PC-3 (cell line): ENCODE measurements around the gene MSMO1. TPM values are rescaled to one million over a fixed set of nuclear protein-coding genes. Genes with fewer than 3 reads are reported as not detected.
"Not testable (repeated sequence)": the region's sequence is repeated elsewhere in the genome, so short reads cannot be mapped to it uniquely, and the experiment has no call there.

Experiments used
- ATAC-seq: fragments of 200-7000 bp; cut with Tn5 transposase; 2 replicates; pipeline ENCODE4 v1.9.1; 2020; ENCODE audit warnings: mild to moderate bottlenecking, moderate library complexity
- Bru-seq: library from RNA; stranded (reverse); fragments of 400-500 nt; gene quantifications from one replicate; lab custom pipeline; 2021; lab: Mats Ljungman, UMichigan
- BruChase-seq, 2 experiments: library from RNA; stranded (reverse); fragments of 400-500 nt; gene quantifications; one replicate each; lab custom pipeline; 2021; lab: Mats Ljungman, UMichigan
- BruUV-seq: library from RNA; stranded (reverse); fragments of 400-500 nt; replicated peaks from 2 replicates; lab custom pipeline; 2021; lab: Mats Ljungman, UMichigan
- CTCF ChIA-PET: fragments of 300-600 bp; sonication (Branson Sonifier 250); formaldehyde crosslinking; loops from one replicate; lab custom pipeline; 2022; ENCODE audit warnings: antibody characterized with exemption; lab: Charles Lee
- POLR2A ChIA-PET: fragments of 300-600 bp; sonication (Branson Sonifier 250); formaldehyde crosslinking; loops from one replicate; lab custom pipeline; 2022; ENCODE audit warnings: antibody characterized with exemption; ENCODE audit not compliant: unreplicated experiment; lab: Charles Lee
- DNase-seq: peaks from one replicate; pipeline ENCODE4 v3.0.0-alpha.2; 2015
- H2AFZ ChIP-seq: fragments of 300-600 bp; sonication (generic); 2 replicates; pipeline ENCODE4 v1.6.0; 2016; ENCODE audit warnings: antibody characterized with exemption, low read length
- H3F3A ChIP-seq: fragments of 300-600 bp; sonication (generic); one replicate; pipeline ENCODE4 v1.6.0; 2017; ENCODE audit warnings: antibody characterized with exemption, low read length, control low read depth, mild to moderate bottlenecking; ENCODE audit not compliant: unreplicated experiment
- H3K27ac ChIP-seq: fragments of 300-600 bp; sonication (generic); 2 replicates; pipeline ENCODE4 v1.5.1; 2016; ENCODE audit warnings: mild to moderate bottlenecking, low read length
- H3K27me3 ChIP-seq: fragments of 300-600 bp; sonication (generic); 2 replicates; pipeline ENCODE4 v1.6.1; 2016; ENCODE audit warnings: low read length, mixed read lengths
- H3K36me3 ChIP-seq: fragments of 300-600 bp; sonication (generic); 2 replicates; pipeline ENCODE4 v1.6.1; 2016; ENCODE audit warnings: low read depth, mixed run types, low read length, mixed read lengths
- H3K4me1 ChIP-seq: fragments of 300-600 bp; sonication (generic); 2 replicates; pipeline ENCODE4 v1.5.1; 2016; ENCODE audit warnings: low read length; ENCODE audit not compliant: insufficient read depth
- H3K4me2 ChIP-seq: fragments of 300-600 bp; sonication (generic); 2 replicates; pipeline ENCODE4 v1.6.0; 2016; ENCODE audit warnings: low read length
- H3K4me3 ChIP-seq: fragments of 300-600 bp; sonication (generic); 2 replicates; pipeline ENCODE4 v1.5.1; 2016; ENCODE audit warnings: mild to moderate bottlenecking, low read length, mixed read lengths
- H3K79me2 ChIP-seq: fragments of 300-600 bp; sonication (generic); 2 replicates; pipeline ENCODE4 v1.6.1; 2017; ENCODE audit warnings: low read length, mixed read lengths
- H3K9ac ChIP-seq: fragments of 300-600 bp; sonication (generic); 2 replicates; pipeline ENCODE4 v1.6.0; 2016; ENCODE audit warnings: mild to moderate bottlenecking, low read length
- H3K9me2 ChIP-seq: fragments of 300-600 bp; sonication (generic); replicated peaks from 2 replicates; pipeline ENCODE4 v1.6.1; 2016; ENCODE audit warnings: mixed run types, low read length, mixed read lengths
- H3K9me3 ChIP-seq: fragments of 300-600 bp; sonication (generic); 2 replicates; pipeline ENCODE4 v1.6.1; 2016; ENCODE audit warnings: low read length, mixed read lengths
- H4K20me1 ChIP-seq: fragments of 300-600 bp; sonication (generic); 2 replicates; pipeline ENCODE4 v1.6.1; 2016; ENCODE audit warnings: low read length, mixed read lengths
- CTCF ChIP-seq: fragments of 300-600 bp; sonication (generic); conservative IDR thresholded peaks from 2 replicates; pipeline ENCODE4 v1.5.1; 2017; ENCODE audit warnings: antibody characterized with exemption, low read depth, mild to moderate bottlenecking, low read length
- EZH2 ChIP-seq: fragments of 300-600 bp; sonication (generic); IDR thresholded peaks from one replicate; pipeline ENCODE4 v1.6.1; 2017; ENCODE audit warnings: antibody characterized with exemption, mild to moderate bottlenecking, low read length; ENCODE audit not compliant: unreplicated experiment
- EZH2phosphoT487 ChIP-seq: fragments of 300-600 bp; sonication (generic); IDR thresholded peaks from 2 replicates; pipeline ENCODE4 v1.6.1; 2018; ENCODE audit warnings: mild to moderate bottlenecking, antibody characterized with exemption, low read length, borderline replicate concordance
- intact Hi-C: fragments of 100-400 bp; cut with micrococcal nuclease; formaldehyde crosslinking; loops from 2 replicates; pipeline ENCODE4 v1.9.0; 2023
- long read RNA-seq: library from polyadenylated mRNA; unstranded; transcript quantifications from one replicate; pipeline ENCODE4 v2.0.0, GENCODE V29; 2021; ENCODE audit not compliant: unreplicated experiment
- total RNA-seq: library from RNA; depleted of rRNA; stranded (reverse); fragments of >200 nt; gene quantifications from 2 replicates; pipeline ENCODE4 v1.2.3, GENCODE V29; 2014; rRNA removed

Gene MSMO1
- total RNA-seq (30.5 and 37.6 TPM in 2 replicates), Bru-seq, nascent RNA (percentile 77 among the genes with signal in this experiment), BruChase-seq, experiment 1, labeled RNA remaining after a 6-hour chase (percentile 92 among the genes with signal in this experiment), BruChase-seq, experiment 2, labeled RNA remaining after a 2-hour chase (percentile 81 among the genes with signal in this experiment)
- long read RNA-seq, transcript MSMO1-201 (6 exons, 2,269 nt) = major isoform, 112 of 130 reads
- long read RNA-seq, partial matches to known transcripts = 4 of 130 reads
- long read RNA-seq, other reads (novel, unspliced or antisense) = 12 of 130 reads

GRCh38 chr4:165327211-165328100 lies at the start of gene MSMO1:
Gene MSMO1 (plus strand): TSS chr4:165327669. CDS start chr4:165333371, 5,702 bp downstream.
- Histone ChIP-seq H3F3A (no peaks in the 10 kb centered on the region), H2AFZ (peak within 1 kb of the TSS; percentile 95), H3K27ac (peak within 1 kb of the TSS; percentile 73), H4K20me1 (0 out of 2 replicates have a peak, but pooled peaks cover 9% of the 10 kb centered on the region), H3K4me2 (peak within 1 kb of the TSS; percentile 98), H3K9me2 (no peaks in the 10 kb centered on the region), H3K4me3 (peak within 1 kb of the TSS; percentile 96), H3K9me3 (no peaks in the 10 kb centered on the region), H3K27me3 (no peaks in the 10 kb centered on the region), H3K4me1 (peaks cover 17% of the 10 kb centered on the region), H3K9ac (peak within 1 kb of the TSS; percentile 85), H3K36me3 (peaks cover 6% of the 10 kb centered on the region; the same call in 1 of the 2 replicates), H3K79me2 (peaks cover 49% of the 10 kb centered on the region)
- ChIA-PET CTCF (interaction anchor here (1.4 to 1.6 kb wide), 2 partner anchors 196 to 215 kb away, joined by 5 to 6 read pairs; partner anchors contain the start of gene TMEM192), POLR2A (interaction anchor here (0.5 to 0.6 kb wide), 2 partner anchors 15 to 89 kb away, joined by 3 to 12 read pairs; no protein-coding TSS in a partner anchor)
- ATAC-seq (peak; percentile 97), DNase-seq (peak; percentile 98)
- intact Hi-C loops = loop anchor here (1.0 to 5.0 kb wide), 3 partner anchors 117 to 215 kb away; partner anchors contain the start of gene TMEM192
- TSS peak; percentile 45 for BruUV-seq
- TF ChIP-seq EZH2 = no peak
- no peak for TF ChIP-seq EZH2phosphoT487
- TF ChIP-seq CTCF = no peak

DNA sequence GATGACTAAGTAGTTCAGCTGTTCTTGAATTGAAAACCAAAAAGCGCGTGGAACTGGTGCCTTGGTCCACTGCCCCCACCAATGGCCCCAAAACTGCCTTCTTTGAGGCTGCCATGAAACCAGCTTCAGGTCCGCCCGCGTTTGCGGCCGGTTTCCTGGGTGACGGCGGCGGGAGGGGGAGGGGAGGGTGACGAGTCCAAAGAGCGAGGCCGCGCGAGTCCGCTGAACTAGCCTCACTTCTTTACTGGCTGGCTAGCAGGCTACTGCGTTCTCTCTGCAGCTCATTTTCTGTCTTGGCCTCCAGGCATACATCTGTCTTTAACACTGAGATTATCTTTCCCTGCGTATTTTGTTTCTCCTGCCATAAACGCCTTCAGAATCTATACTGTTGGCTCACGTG lies 47.9 kb upstream of the MSMO1 start:
- CTCF ChIA-PET, H3K27ac ChIP-seq, H3K4me2 ChIP-seq, POLR2A ChIA-PET, H3K9me2 ChIP-seq, intact Hi-C loops, H3K36me3 ChIP-seq, H3K27me3 ChIP-seq, H3K9me3 ChIP-seq, H2AFZ ChIP-seq, BruUV-seq, H3K79me2 ChIP-seq, ATAC-seq, H3K4me3 ChIP-seq, DNase-seq, H3K4me1 ChIP-seq, H3K9ac ChIP-seq, H3F3A ChIP-seq, H4K20me1 ChIP-seq: not testable (repeated sequence)

- H2AFZ ChIP-seq, H3K79me2 ChIP-seq, CTCF ChIA-PET, H4K20me1 ChIP-seq, BruUV-seq, DNase-seq, H3K9me3 ChIP-seq, H3F3A ChIP-seq, ATAC-seq, H3K36me3 ChIP-seq, H3K4me2 ChIP-seq, H3K9me2 ChIP-seq, H3K9ac ChIP-seq, H3K4me3 ChIP-seq, POLR2A ChIA-PET, H3K27me3 ChIP-seq, H3K27ac ChIP-seq: not testable (repeated sequence)
- H3K4me1 ChIP-seq = peaks cover 13% of the 10 kb centered on the region
- intact Hi-C loops = loop anchor here (10.0 kb wide), 1 partner anchor 150 kb away; no protein-coding TSS in a partner anchor
Measured at GRCh38 chr4:165284697-165285096, 42.8 kb upstream of the MSMO1 start.

GRCh38 chr4:165286619-165287340 lies 40.7 kb upstream of the MSMO1 start:
- H3K4me2 ChIP-seq, H2AFZ ChIP-seq, DNase-seq, H3F3A ChIP-seq, H3K9me3 ChIP-seq, H3K36me3 ChIP-seq, ATAC-seq, POLR2A ChIA-PET, H3K27me3 ChIP-seq, BruUV-seq, H3K9ac ChIP-seq, H3K27ac ChIP-seq, H4K20me1 ChIP-seq, CTCF ChIA-PET, H3K9me2 ChIP-seq, H3K79me2 ChIP-seq, H3K4me3 ChIP-seq: not testable (repeated sequence)
- H3K4me1 ChIP-seq = peaks cover 13% of the 10 kb centered on the region
- intact Hi-C loops = loop anchor here (10.0 kb wide), 1 partner anchor 152 kb away; no protein-coding TSS in a partner anchor
